HL-60/S4 treated with phorbol 12-myristate 13-acetate at 8.2 ng/mL for 4 days and 3 days (cell line): ENCODE data around the gene FGGY.
"Not testable (repeated sequence)": the region's sequence is repeated elsewhere in the genome, so short reads cannot be mapped to it uniquely, and the experiment has no call there.

Experiments
- in situ Hi-C: fragments of 300-500 bp; cut with MboI; formaldehyde crosslinking; loops from 2 replicates; pipeline ENCODE4 v1.15.0; 2022; ENCODE audit warnings: low sequenced_read_pairs

FGGY gene

DNA sequence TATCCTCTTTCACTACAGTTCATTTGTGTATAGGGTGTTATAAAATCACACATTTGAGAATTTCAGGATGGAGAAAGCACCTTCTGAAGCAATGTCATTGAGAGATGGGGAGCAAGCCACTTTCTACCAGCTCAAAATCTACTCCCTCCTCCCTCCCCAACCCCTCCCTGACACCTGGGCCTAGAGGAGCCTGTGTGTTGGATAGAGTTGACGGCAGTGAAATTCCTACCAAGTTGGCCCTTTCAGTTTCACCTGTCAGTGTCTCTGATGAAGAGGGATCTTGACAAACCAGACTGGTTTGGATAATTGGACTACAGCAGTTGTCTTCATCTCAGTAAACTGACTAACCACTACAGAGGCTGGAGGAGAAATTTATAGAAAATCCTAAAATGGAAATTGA, 392.8 kb downstream of the FGGY start:
- in situ Hi-C loops, result loop anchor here (10.0 kb wide), 2 partner anchors 395 to 945 kb away; partner anchors contain the start of gene FGGY

DNA sequence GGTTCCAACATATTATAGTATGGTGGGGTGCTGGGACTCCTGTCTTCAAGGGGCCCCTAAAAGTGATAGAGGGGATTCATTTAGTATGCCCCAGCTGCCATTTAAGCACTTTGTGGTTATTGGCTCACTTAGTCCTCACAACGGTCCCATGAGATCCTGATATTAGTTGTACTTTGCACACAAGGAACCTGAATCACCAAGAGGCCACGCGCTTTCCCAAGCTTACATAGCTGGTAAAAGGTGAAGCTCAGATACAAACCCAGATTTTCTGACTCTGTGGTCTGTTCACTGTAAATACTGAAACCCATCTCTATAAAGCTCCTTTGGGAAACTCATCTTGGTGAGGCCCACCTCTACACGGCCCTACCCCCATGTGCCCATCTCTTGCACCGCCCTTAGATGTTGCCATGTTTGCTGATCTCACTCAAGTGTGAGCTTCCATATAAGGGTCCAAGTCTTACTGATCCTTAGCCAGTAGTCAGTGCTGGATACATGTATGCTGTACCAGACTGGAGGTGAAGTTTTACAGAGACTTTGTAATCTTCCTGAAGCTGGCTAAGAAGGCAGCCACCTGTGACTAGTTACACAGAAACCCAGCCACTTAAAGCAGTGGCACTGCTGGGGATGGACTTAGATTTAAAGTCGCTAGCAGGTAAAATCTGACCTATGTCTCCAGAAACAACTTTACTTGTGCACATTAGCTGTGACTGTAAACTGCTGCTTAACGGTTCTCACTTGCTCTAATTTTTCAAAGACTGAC, 393.5 kb downstream of the FGGY start:
- in situ Hi-C loops, result loop anchor here (10.0 kb wide), 2 partner anchors 396 to 946 kb away; partner anchors contain the start of gene FGGY

DNA sequence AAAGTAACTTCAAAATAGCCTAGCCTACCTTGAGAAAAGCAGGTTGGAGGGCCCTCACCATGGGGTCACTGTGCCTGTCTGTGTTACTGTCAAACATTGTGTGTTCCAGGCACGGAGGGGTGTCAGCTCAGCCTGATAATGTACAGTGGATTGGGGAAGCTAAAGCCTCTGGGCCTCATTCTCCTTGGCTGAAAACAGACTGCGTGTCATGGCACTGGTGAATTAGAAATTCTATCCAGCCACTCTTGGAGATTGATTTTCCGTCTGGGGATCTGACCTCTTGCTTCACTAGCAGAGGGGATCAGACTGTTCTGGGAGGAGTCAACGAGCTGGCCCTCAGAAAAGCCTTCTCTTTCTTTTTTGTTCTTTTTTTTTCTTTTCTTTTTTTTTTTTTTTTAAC, 394.4 kb downstream of the FGGY start:
- in situ Hi-C loops, result loop anchor here (10.0 kb wide), 2 partner anchors 396 to 946 kb away; partner anchors contain the start of gene FGGY

DNA sequence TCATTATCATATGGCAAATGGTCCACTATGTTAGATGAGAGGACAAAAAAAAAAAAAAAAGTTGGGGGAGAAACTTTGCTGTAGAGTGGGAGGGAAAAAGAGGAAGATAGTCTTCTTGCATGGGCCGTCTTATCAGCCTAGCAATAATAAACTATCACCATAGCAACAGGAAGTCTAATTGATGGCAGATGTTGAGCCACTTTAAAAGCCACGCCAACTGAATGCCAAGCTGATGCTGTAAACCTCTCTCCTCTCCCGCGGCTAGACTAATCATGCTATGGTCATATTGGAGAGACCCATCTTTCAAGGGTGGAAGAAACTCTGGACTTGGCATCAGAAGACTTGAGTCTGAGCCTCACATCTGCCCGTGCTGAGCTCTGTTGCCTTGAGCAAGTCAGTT, 395.7 kb downstream of the FGGY start:
- in situ Hi-C loops, result loop anchor here (10.0 kb wide), 2 partner anchors 398 to 948 kb away; partner anchors contain the start of gene FGGY

DNA sequence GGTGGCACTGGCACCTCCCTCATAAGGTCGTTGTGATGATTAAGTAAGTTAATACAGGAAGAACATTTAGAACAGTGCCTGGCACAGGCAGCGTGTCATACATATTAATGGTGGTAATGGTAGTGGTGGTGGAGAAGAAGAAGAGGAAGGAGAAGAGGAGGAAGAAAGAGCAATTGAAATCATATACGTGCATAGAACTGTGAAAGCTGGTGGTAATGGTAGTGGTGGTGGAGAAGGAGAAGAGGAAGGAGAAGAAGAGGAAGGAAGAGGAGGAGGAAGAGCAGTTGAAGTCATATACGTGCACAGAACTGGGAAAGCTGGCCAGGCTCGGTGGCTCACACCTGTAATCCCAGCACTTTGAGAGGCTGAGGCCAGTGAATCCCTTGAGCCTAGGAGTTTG, 396.5 kb downstream of the FGGY start:
- in situ Hi-C loops, result loop anchor here (10.0 kb wide), 2 partner anchors 399 to 949 kb away; partner anchors contain the start of gene FGGY

DNA sequence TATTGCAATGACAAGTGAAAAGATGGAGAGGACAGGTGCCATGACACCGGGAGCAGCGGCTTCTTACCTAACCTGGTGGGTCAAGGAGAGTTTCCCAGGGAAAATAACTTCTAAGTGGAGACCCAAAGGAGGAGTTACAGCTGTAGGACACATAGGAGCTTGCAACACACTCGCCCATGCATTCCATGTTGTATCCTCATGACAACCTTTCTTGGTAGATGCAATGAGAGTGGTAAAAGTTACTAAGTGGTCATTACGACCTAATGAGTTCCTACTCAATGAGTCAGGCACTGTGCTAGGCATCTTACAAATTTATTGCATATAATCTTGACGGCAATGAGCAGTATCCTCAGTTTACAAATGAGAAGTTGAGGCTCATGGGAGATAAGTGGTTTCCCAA, 398.4 kb downstream of the FGGY start:
- in situ Hi-C loops, result loop anchor here (10.0 kb wide), 2 partner anchors 400 to 950 kb away; partner anchors contain the start of gene FGGY

DNA sequence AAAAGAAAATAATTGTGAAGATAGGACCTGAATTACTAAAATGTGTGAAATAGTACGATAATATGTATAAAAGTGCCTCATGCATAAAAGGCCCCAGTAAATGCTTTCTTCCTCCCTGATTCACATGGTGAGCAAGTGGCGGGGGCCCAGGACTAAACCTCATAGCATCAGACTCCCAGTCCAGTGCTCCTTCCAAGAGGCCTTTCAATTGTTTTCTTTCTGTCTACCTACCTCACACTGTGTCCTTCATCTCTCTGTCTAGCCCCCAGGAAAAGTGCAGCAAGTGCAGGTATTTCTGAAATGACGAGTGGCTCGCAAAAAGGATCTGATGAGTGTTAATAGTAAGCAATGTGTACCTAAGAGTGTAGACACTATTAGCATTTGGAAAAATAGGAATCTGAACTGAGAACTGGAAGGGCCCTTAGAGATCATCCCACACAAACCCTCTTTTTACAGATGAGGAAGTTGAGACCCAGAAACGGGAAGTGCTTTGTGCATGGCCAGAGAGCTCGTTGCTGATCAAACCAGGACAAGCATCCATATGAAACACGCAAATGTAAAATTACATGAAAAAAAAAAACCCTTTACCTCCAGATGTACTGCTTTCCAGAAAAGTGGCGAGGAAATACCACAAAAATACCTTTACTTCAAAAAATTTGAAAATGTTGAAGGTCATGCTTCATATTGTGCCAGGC, 399.7 kb downstream of the FGGY start:
- in situ Hi-C loops, result loop anchor here (10.0 kb wide), 2 partner anchors 402 to 952 kb away; partner anchors contain the start of gene FGGY

DNA sequence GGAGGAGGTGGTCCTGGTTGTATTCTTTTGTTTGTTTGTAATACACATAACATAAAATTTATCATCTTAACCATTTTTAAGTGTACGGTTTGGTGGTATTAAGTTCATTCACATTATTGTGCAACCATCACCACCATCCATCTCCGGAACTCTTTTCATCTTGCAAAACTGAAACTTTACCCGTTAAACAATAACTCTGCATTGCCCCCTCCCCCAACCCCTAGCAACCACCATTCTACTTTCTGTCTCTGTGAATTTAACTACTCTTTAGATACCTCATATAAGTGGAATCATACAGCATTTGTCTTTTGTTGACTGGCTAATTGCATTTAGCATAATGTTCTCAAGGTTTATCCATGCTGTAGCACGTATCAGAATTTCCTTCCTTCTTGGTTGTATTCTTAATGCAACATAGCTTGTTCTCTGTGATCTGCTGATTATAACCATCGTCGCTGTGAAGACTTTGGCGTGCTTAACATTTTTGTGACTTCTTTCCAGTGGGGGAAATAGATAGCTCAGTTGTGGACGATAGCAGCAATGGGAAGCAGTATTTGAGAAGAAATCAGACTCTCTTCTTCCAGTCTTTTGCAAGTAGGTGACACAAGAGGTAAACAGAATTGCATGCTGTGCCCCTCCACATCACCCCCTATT, 400.4 kb downstream of the FGGY start:
- in situ Hi-C loops, result loop anchor here (10.0 kb wide), 2 partner anchors 402 to 952 kb away; partner anchors contain the start of gene FGGY

DNA sequence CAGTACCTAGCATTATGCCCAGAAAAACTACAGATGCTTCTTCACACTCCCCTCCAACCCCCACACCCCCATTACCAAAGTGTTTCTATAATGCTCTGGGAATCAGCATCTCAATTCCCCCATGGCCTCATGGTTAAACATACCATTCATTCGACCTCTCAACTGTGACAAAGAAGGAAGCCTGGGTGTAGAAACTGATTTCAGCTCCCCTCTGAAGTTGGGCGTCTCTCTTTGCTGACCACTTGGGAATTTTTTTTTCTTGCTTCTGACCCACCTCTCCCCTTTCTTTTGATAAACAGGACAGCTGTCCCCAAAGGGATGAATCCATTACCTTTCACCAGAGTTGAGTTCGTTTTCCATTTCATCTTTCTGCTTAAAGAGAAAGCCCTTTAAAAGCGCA, 401.5 kb downstream of the FGGY start:
- in situ Hi-C loops, result loop anchor here (10.0 kb wide), 2 partner anchors 404 to 954 kb away; partner anchors contain the start of gene FGGY

DNA sequence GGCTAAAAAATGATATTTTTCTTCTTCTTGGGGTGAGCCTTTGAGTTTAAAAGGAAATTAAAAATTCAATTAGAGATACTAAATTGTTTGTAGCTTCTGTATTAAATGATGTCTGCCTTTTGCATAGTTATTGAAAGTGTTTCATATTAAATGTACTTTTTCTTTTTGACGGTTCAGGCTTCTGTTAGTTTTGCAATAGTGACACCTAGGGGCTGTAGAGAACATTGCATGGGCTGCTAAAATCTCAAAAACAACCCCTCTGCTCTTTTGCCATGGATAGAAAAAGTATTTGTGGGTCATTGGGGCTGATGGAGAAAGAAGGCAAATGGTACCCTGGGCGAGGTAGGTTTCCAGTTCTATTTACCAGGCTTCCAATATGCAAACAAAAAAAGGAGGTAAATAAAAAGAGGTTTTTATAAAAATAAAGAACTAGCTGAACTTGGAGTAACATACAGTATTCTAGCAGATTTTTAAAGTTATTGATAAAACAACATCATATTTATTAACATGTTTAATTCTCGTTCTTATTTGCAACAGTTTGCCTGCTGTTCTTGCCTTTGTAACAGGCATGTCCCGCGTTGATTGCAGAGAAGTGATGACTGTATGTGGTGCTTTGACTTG, 402.4 kb downstream of the FGGY start:
- in situ Hi-C loops, result loop anchor here (10.0 kb wide), 2 partner anchors 405 to 955 kb away; partner anchors contain the start of gene FGGY

DNA sequence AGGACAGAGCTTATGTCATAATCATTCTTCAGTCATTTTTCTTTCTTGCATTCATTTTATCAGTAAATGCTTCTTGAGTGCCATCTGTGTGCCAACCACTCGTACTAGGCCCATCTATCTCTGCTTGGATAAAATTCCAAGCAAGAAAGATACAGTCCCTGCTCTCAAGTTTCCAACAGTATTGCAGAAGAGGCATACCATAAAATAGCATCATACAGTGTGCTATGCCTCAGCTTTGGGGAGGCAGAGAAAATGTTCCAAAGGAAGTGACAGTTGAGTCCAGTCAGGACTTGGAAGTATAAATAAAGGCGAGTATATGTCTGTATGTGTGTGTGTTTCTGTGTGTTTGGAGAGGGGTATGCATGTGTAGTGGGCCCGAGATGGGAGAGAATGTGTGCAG, 404.5 kb downstream of the FGGY start:
- in situ Hi-C loops, result no loop called here

DNA sequence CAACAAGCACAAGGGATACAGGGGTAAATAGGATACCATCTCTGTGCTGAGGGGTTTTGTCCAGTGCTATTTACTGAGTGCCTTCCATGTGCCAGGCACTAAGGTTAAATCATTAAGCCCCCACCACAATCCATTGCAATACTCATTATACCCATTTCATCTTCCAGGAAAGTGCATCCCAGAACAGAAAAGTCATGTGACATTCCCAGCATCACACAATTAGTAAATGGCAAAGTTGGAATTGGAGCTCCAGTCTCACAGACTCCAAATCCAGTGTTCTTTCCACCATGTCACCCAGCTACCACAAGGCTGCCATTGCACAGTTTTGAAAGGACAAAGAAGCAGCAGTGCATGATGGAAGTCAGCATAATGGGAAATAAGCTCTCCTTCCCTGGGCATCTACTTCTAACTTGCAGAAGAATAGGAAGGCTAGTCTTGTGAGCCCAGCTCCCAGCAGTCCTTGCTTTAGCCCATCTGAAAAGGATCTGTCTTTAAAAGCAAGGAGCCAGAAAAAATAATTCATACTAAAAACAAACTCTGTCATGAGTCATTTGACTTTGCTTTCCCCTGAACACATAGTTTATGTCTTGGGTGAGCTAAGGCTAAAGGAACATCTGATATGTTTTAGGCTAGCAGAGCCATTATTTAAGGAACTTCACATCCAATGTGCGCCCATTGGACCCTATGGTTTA, 406.5 kb downstream of the FGGY start:
- in situ Hi-C loops, result no loop called here

DNA sequence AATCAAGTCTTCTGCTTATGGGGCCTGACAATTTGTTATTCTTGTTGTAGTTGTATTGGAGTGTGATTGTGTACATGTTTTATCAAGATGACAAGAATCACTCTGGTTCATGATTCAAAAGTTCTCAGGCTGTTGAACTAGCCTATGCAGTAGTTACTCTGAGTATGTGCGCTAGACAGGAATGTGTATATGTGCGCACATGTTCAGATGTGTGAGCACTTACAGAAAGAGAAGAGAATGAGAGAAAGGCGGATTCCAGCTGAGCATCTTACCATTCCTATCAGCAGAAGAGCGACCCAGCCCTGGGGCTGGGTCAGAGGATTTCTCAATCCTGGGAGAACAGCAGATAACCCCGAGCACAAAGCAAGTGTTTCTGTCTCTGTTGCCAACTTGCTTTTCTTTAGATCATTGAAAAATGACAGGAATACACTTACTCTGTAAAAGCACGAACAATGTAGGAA, 407.1 kb downstream of the FGGY start:
- in situ Hi-C loops, result no loop called here

DNA sequence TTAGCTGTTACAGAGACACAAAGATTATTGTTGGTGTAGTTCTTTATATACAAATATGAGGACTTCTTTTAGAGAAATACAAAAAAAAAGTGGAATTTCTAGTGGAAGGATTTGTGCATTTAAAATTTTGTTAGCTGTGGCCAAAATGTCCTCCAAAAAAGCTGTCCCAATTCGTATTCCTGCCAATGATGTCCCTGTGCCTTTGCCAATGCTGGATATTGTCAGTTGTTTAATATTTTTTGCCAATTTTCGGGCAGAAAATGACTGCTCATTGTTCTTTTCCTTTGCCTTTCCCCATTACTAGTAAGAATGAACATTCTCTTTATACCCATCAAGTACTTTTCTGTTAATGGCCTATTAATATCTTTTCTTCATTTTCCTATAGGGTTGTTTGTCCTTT, 407.8 kb downstream of the FGGY start:
- in situ Hi-C loops, result no loop called here

DNA sequence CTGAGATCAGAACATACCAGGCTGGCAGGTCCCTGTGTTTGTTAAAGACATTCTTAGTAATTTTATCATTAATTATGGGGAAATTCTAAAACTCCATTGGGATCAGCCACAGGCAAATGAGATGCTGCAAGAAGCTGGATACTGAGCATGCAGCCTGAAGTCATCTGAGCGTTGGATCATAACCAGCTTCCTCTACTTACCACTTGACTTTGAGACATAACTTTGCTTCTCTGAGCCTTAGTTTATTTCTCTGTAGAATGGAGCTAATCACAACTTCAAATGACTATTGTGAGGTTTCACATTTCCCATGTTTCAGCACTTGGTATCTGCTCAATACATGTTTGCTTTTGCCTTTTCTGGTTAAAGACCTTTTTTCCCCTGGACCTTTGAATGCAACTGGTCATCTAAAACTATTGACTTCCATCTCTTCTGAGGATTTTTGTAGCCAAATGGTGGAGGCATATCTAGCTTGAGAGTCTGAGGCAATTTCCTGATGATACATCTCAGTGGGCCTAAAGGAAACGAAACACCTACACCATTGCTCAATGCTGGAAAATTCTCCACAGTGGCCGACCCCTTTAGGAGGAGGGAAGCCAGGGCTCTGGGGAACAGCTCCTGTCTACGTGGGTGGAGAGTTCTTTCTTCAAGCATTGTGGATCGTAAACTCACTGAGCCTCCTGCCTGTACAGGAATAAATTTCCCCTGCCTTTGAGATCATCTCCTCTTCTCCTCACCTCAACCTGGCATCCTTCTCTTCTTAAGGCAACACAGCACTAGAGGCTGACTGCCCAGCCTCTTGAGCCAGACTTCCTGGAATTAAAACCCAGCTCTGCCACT, 408.8 kb downstream of the FGGY start:
- in situ Hi-C loops, result no loop called here

DNA sequence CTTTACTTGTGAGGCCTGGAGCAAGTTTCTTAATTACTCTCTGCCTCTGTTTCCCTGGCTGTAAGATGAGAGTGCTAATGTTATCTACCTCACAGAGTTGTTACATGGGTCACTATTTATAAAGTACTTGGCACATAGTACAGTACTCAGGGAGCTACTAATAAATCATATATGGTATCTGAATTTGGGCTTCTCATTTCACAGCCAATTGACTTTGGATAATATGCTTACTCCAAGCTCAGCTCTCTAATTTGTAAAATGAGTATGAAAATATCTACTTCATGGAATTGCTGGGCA, 409.4 kb downstream of the FGGY start:
- in situ Hi-C loops, result no loop called here

DNA sequence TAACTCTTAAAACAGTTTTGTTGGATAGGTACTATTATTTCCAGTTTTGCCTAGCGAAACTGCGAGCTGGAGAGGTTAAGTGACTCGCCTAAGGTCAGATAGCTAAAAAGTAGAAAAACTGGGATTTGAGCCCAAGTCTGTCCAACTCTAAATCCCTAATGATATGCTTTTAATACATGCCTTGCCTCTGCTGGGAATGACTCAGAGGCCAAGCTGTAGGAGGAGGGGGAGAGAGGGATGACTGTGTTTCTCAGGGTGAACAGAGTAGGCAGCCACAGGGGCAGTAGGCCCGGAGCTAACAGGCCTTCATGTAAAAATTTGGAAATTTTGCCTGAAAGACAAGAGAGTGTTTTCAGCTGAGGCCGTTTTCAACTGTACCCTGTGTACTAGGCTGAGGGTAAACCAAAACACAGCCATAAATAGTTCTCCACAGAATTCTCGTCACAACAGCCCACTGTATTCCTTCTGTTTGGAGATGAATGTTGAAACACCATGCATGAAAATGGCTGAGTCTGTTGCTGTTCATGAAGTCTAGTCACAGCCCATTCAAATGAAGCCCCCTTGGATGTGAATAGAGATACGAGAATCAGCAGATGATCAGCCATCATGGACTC, 410.4 kb downstream of the FGGY start:
- in situ Hi-C loops, result no loop called here

DNA sequence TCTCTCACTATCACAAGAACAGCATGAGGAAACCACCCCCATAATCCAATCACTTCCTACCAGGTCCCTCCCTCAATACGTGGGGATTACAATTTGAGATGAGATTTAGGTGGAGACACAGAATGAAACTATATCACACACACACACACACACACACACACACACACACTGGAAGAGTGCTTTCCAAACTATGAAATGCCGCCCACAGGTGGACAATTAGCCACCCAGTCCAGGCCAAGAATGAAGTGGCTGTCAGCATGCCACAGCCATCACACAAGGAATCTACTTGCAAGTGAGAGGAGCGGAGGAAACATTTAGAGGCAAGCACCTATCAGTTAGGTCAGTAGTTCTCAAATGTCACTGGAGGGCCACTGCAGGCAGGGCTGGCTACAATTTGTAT, 412.4 kb downstream of the FGGY start:
- in situ Hi-C loops, result no loop called here

DNA sequence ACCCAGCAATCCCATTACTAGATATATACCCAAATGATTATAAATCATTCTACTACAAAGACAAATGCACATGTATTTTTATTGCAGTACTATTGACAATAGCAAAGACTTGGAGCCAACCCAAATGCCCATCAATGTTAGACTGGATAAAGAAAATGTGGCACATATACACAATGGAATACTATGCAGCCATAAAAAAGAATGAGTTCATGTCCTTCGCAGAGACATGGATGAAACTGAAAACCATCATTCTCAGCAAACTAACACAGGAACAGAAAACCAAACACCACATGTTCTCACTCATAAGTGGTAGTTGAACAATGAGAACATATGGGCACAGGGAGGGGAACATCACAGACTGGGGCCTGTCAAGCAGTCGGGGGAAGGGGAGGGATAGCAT, 414.0 kb downstream of the FGGY start:
- in situ Hi-C loops, result not testable (repeated sequence)
